ENCODE results near the gene PNPLA5. TPM values are rescaled to one million over a fixed set of nuclear protein-coding genes. Genes with fewer than 3 reads are reported as not detected.
A peak's percentile ranks its signal among the peaks of the same experiment; 100 is the strongest.

PNPLA5 gene
- total and polyA plus RNA-seq, 9 of the 15 experiments (the other 6 are each of a cell fraction or from before 2014, with no cell fraction given): not detected

GRCh38 chr22:43867839-43868635 lies 23.8 kb downstream of the PNPLA5 start (continued):
- no peak for TF ChIP-seq NEUROD1 (IDR thresholded peaks at IDR 0.05; ENCODE audit: borderline replicate concordance, low read depth, low read length, partially characterized antibody)
- peak; percentile 50; the same call in 1 of the 2 replicates for TF ChIP-seq ZNF766 (CRISPR knock-in tag; conservative IDR thresholded peaks at IDR 0.05)
- no peak for TF ChIP-seq ZBTB43 (CRISPR knock-in tag; IDR thresholded peaks at IDR 0.05)
- TF ChIP-seq HSF4 (CRISPR knock-in tag; IDR thresholded peaks at IDR 0.05; ENCODE audit: borderline replicate concordance): no peak
- no peak for TF ChIP-seq CEBPZ (IDR thresholded peaks at IDR 0.05; ENCODE audit: borderline replicate concordance, low read depth, low read length)
- no peak for TF ChIP-seq ASH1L (IDR thresholded peaks at IDR 0.05; ENCODE audit: borderline replicate concordance, low read depth, partially characterized antibody)
- TF ChIP-seq GABPB2 (CRISPR knock-in tag; conservative IDR thresholded peaks at IDR 0.05): no peak
- TF ChIP-seq BRD4 (IDR thresholded peaks at IDR 0.05): no peak
- no peak for TF ChIP-seq TBP (optimal IDR thresholded peaks at IDR 0.05; ENCODE audit: low read depth, low read length)
- no peak for TF ChIP-seq ZNF583 (CRISPR knock-in tag; IDR thresholded peaks at IDR 0.05)
- TF ChIP-seq E2F3 (CRISPR knock-in tag; IDR thresholded peaks at IDR 0.05): no peak
- no peak for TF ChIP-seq MAFF (IDR thresholded peaks at IDR 0.05; ENCODE audit: low read length)
- no peak for TF ChIP-seq ZBTB7A (IDR thresholded peaks at IDR 0.05; ENCODE audit: borderline replicate concordance, control insufficient read depth, low read depth, low read length)
- no peak for TF ChIP-seq RBM22 (IDR thresholded peaks at IDR 0.05; ENCODE audit: low read depth, low read length, poor library complexity, severe bottlenecking)
- TF ChIP-seq ZFPM2 (CRISPR knock-in tag; IDR thresholded peaks at IDR 0.05): no peak
- no peak for TF ChIP-seq SNAPC5 (CRISPR knock-in tag; IDR thresholded peaks at IDR 0.05)
- TF ChIP-seq ARID3A (IDR thresholded peaks at IDR 0.05; ENCODE audit: borderline replicate concordance, low read depth, low read length): no peak
- TF ChIP-seq MBD1 (CRISPR knock-in tag; IDR thresholded peaks at IDR 0.05): no peak
- TF ChIP-seq ZNF3 (CRISPR knock-in tag; IDR thresholded peaks at IDR 0.05): no peak
- TF ChIP-seq MYNN (IDR thresholded peaks at IDR 0.05): no peak
- no peak for TF ChIP-seq MYNN (CRISPR knock-in tag; IDR thresholded peaks at IDR 0.05)
